ENCODE data around the gene SLC26A5. TPM values are rescaled to one million over a fixed set of nuclear protein-coding genes. Genes with fewer than 3 reads are reported as not detected.

The SLC26A5 gene
- total RNA-seq, 1 donor from 2014 or later, result not detected

GRCh38 chr7:103338864-103339263 is 107.1 kb downstream of the SLC26A5 start:
- no peak for TF ChIP-seq CTCF (IDR thresholded peaks at IDR 0.05)
- DNase-seq (ENCODE audit: low spot score), result no peak
- Mint-ChIP-seq H3K27ac (ENCODE audit: unreplicated experiment) (no peak overlapping the region), H3K27me3 (ENCODE audit: low read depth) (no peaks in the 10 kb centered on the region), H3K4me1 (ENCODE audit: low read depth) (peaks cover 21% of the 10 kb centered on the region), H3K36me3 (ENCODE audit: low read depth) (peaks cover 32% of the 10 kb centered on the region), H3K4me3 (ENCODE audit: unreplicated experiment) (no peak overlapping the region), H3K9me3 (ENCODE audit: low read depth) (no peaks in the 10 kb centered on the region)

- no peak for TF ChIP-seq CTCF (IDR thresholded peaks at IDR 0.05)
- DNase-seq (ENCODE audit: low spot score), result no peak
- Mint-ChIP-seq H3K27me3 (ENCODE audit: low read depth) (no peaks in the 10 kb centered on the region), H3K9me3 (ENCODE audit: low read depth) (no peaks in the 10 kb centered on the region), H3K27ac (ENCODE audit: unreplicated experiment) (no peak overlapping the region), H3K4me1 (ENCODE audit: low read depth) (peaks cover 8% of the 10 kb centered on the region), H3K4me3 (ENCODE audit: unreplicated experiment) (no peak overlapping the region), H3K36me3 (ENCODE audit: low read depth) (peaks cover 36% of the 10 kb centered on the region)
These were observed 109.2 kb downstream of the SLC26A5 start for GRCh38 chr7:103336761-103337160.

- no peaks in the 10 kb centered on the region for H3K4me1 Mint-ChIP-seq (ENCODE audit: low read depth)
- no peaks in the 10 kb centered on the region for H3K27me3 Mint-ChIP-seq (ENCODE audit: low read depth)
- no peak for TF ChIP-seq CTCF (IDR thresholded peaks at IDR 0.05)
- H3K27ac Mint-ChIP-seq (ENCODE audit: unreplicated experiment), result no peak overlapping the region
- H3K36me3 Mint-ChIP-seq (ENCODE audit: low read depth), result peaks cover 18% of the 10 kb centered on the region
- H3K4me3 Mint-ChIP-seq (ENCODE audit: unreplicated experiment), result no peak overlapping the region
- H3K9me3 Mint-ChIP-seq (ENCODE audit: low read depth), result no peaks in the 10 kb centered on the region
- no peak for DNase-seq (ENCODE audit: low spot score)
These were observed 120.3 kb downstream of the SLC26A5 start for GRCh38 chr7:103325744-103326143.

Other genes starting within 250 kb of the SLC26A5 start
- 34.1 to 46.1 TPM (median 37.1 TPM) in 3 replicates for gene PMPCB, start 148.8 kb downstream of the SLC26A5 start, total RNA-seq
- gene DNAJC2, start 101.4 kb downstream of the SLC26A5 start, total RNA-seq, result 17.6 to 26.9 TPM (median 18.3 TPM) in 3 replicates
- gene PSMC2, start 98.6 kb downstream of the SLC26A5 start, total RNA-seq, result 126 to 157 TPM (median 133 TPM) in 3 replicates